Naive B cell (primary cell): ENCODE results near the gene CDH11. TPM values are rescaled to one million over a fixed set of nuclear protein-coding genes. Genes with fewer than 3 reads are reported as not detected.

Experiments used
- ATAC-seq, 2 donors: fragments of 150-1000 bp; cut with Tn5 transposase; 2 replicates each; pipeline ENCODE4 v1.10.0; 2021; ENCODE audit warnings: low read depth in 2 of 2, mild to moderate bottlenecking in 2 of 2, moderate library complexity in 2 of 2
- DNase-seq: peaks from one replicate; pipeline ENCODE4 v3.0.0; 2022
- H3K27ac Mint-ChIP-seq, 6 donors: one replicate each; pipeline ENCODE4 v1.8.0; 2020 to 2022; ENCODE audit warnings: mild to moderate bottlenecking in 6 of 6, mixed read lengths in 6 of 6, moderate library complexity in 5 of 6, inconsistent platforms in 2 of 6
- H3K27me3 Mint-ChIP-seq, 3 donors: one replicate each; pipeline ENCODE4 v1.8.0; 2021 to 2022; ENCODE audit warnings: mixed read lengths in 3 of 3, mild to moderate bottlenecking in 1 of 3
- H3K36me3 Mint-ChIP-seq, 2 donors: one replicate each; pipeline ENCODE4 v1.8.0; 2020 to 2022; ENCODE audit warnings: mixed read lengths in 2 of 2, inconsistent platforms in 1 of 2, mild to moderate bottlenecking in 1 of 2
- H3K4me1 Mint-ChIP-seq, 3 donors: one replicate each; pipeline ENCODE4 v1.8.0; 2020 to 2022; ENCODE audit warnings: mixed read lengths in 3 of 3, inconsistent platforms in 1 of 3, mild to moderate bottlenecking in 1 of 3, moderate library complexity in 1 of 3
- H3K4me3 Mint-ChIP-seq, 8 donors: one replicate each; pipeline ENCODE4 v1.8.0; 2020 to 2022; ENCODE audit warnings: mild to moderate bottlenecking in 8 of 8, mixed read lengths in 8 of 8, moderate library complexity in 8 of 8, inconsistent platforms in 2 of 8
- H3K9me3 Mint-ChIP-seq, 7 donors: one replicate each; pipeline ENCODE4 v1.8.0; 2020 to 2022; ENCODE audit warnings: mixed read lengths in 7 of 7, mild to moderate bottlenecking in 5 of 7, inconsistent platforms in 2 of 7, moderate library complexity in 1 of 7
- polyA plus RNA-seq, 6 donors: library from polyadenylated mRNA; unstranded; fragments of 300-500 nt; fragmentation: Illumina TruSeq; gene quantifications; one replicate each; pipeline ENCODE4 v1.2.3, GENCODE V29; 2021; ENCODE audit warnings: low read depth in 6 of 6

Gene CDH11
- polyA plus RNA-seq, 6 donors from 2014 or later: not detected

- no peak for ATAC-seq
- peak overlapping the region in 1 of 6 donors; percentile 20 for H3K27ac Mint-ChIP-seq
These were observed 62.4 kb downstream of the CDH11 start for GRCh38 chr16:65059406-65059980.

GRCh38 chr16:65057184-65057583, 64.7 kb downstream of the CDH11 start:
- no peaks in the 10 kb centered on the region for H3K4me1 Mint-ChIP-seq
- no peak overlapping the region for H3K4me3 Mint-ChIP-seq
- DNase-seq (no peak), ATAC-seq (no peak)
- no peak overlapping the region for H3K27ac Mint-ChIP-seq
- no peaks in the 10 kb centered on the region for H3K36me3 Mint-ChIP-seq
- H3K9me3 Mint-ChIP-seq: peaks cover 0 to 13% (median 6%) of the 10 kb centered on the region in 7 donors
- H3K27me3 Mint-ChIP-seq: peaks cover 0 to 5% (median 5%) of the 10 kb centered on the region in 3 donors

More at GRCh38 chr16:65059406-65059980, 62.4 kb downstream of the CDH11 start:
- no peak for DNase-seq
- H3K4me1 Mint-ChIP-seq: no peaks in the 10 kb centered on the region
- no peaks in the 10 kb centered on the region for H3K36me3 Mint-ChIP-seq
- H3K4me3 Mint-ChIP-seq: no peak overlapping the region
- peaks cover 0 to 12% (median 2%) of the 10 kb centered on the region in 7 donors for H3K9me3 Mint-ChIP-seq
- H3K27me3 Mint-ChIP-seq: peaks cover 0 to 5% (median 5%) of the 10 kb centered on the region in 3 donors

- ATAC-seq (no peak), DNase-seq (no peak)
- H3K36me3 Mint-ChIP-seq: no peaks in the 10 kb centered on the region
- no peak overlapping the region for H3K27ac Mint-ChIP-seq
- no peaks in the 10 kb centered on the region for H3K27me3 Mint-ChIP-seq
- H3K4me1 Mint-ChIP-seq: no peaks in the 10 kb centered on the region
- no peak overlapping the region for H3K4me3 Mint-ChIP-seq
- H3K9me3 Mint-ChIP-seq: peaks cover 0 to 13% (median 6%) of the 10 kb centered on the region in 7 donors
These were observed 67.4 kb downstream of the CDH11 start for GRCh38 chr16:65054457-65054856.

- Mint-ChIP-seq H3K4me1 (no peaks in the 10 kb centered on the region), H3K27ac (no peak overlapping the region), H3K36me3 (no peaks in the 10 kb centered on the region), H3K27me3 (no peaks in the 10 kb centered on the region), H3K4me3 (no peak overlapping the region), H3K9me3 (peaks cover 0 to 10% (median 2%) of the 10 kb centered on the region in 7 donors)
- ATAC-seq (no peak), DNase-seq (no peak)
These were observed 72.2 kb downstream of the CDH11 start for GRCh38 chr16:65049679-65050078.

GRCh38 chr16:65045961-65046360, 75.9 kb downstream of the CDH11 start:
- no peak overlapping the region for H3K4me3 Mint-ChIP-seq
- ATAC-seq: no peak

DNA sequence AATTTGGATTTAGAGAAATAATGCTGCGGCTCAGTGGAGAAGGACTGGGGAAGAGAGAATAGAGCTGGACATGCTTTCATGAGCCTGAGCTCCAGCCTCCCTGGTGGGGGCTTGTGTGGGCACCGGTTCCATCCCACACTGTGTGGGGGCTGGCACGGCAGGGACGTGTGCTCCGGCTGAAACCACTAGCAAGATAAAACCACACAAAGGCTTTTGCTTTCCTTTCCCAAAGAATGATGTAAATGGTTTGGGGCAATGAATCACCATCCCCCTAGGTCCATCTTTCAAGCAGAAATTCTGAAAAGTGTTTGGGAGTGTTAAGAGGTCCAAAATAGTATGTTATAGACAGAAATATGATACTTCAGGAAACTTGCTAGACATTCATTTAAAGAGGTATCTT, 77.0 kb downstream of the CDH11 start:
- Mint-ChIP-seq H3K4me3 (no peak overlapping the region), H3K36me3 (no peaks in the 10 kb centered on the region), H3K9me3 (peaks cover 2 to 15% (median 7%) of the 10 kb centered on the region in 7 donors), H3K4me1 (no peaks in the 10 kb centered on the region), H3K27me3 (no peaks in the 10 kb centered on the region), H3K27ac (no peak overlapping the region)
- DNase-seq (no peak), ATAC-seq (no peak)

More at GRCh38 chr16:65045961-65046360, 75.9 kb downstream of the CDH11 start:
- no peak for DNase-seq
- no peak overlapping the region for H3K27ac Mint-ChIP-seq
- no peaks in the 10 kb centered on the region for H3K4me1 Mint-ChIP-seq
- no peaks in the 10 kb centered on the region for H3K36me3 Mint-ChIP-seq
- peaks cover 0 to 12% (median 5%) of the 10 kb centered on the region in 7 donors for H3K9me3 Mint-ChIP-seq
- no peaks in the 10 kb centered on the region for H3K27me3 Mint-ChIP-seq

DNA sequence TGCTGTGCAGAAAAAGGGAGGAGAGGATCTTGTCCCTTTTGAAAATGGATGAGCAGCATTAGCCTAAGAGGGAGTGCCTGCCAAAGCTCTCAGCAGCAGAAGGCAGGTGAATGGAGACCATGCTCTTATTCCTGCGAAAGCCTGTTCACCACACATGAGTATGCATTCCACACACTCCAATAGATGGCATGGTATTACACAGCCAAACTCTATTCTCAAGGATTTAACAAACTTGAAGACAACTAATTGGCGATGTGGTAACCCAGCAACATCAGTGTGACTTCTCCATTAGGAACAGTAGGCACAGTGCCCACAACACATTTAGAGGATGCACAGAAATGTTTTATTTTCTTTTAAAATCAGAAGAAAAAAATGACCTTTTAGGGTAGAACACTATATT, 77.8 kb downstream of the CDH11 start:
- H3K9me3 Mint-ChIP-seq: peaks cover 2 to 15% (median 8%) of the 10 kb centered on the region in 7 donors
- H3K4me3 Mint-ChIP-seq: no peak overlapping the region
- H3K27me3 Mint-ChIP-seq: no peaks in the 10 kb centered on the region

DNA sequence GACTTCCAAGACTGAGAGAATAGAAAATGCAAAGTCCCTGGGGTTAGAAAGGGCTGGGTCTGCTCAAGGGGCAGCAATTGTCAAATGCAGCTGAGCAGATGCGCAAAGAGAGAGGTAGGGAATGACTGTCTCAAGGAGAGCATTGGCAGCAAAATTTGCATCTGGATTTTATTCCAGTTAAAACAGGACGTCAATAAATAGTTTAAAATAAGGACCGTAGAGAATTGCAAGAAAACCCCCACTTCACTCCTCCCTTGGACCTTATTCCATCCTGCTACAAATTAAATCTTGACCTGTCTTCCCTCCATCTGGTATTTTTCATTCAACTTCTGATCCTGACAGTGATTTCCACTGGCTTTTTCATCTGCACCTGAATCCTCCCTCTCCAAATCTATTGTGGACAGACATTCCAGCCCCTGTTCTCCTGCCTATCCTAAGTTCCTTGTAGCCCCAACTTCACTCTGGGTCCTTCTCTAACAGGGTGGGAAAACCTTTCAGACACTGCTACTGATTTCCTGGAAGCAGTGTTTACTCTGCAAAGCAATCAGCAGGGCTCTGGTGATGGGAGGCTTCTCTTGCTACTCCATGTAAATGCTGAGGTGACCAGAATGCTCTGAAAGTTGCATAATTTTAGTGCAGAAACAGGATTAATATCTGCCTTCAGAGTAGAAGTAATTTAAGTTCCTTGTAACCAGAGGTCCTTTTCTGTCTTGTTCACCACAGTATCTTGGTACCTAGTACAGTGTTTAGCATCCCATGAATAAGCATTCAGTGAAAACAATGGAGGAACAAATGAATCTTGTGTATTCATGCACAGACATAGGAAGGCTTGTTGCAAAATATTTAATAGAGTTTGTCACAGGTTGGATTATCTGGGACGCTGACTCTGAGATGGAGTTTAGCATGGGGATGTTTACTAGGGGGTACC, 79.2 kb downstream of the CDH11 start:
- H3K9me3 Mint-ChIP-seq: peaks cover 2 to 15% (median 8%) of the 10 kb centered on the region in 7 donors
- no peak overlapping the region for H3K4me3 Mint-ChIP-seq
- ATAC-seq (no peak), DNase-seq (no peak)
- no peaks in the 10 kb centered on the region for H3K4me1 Mint-ChIP-seq
- no peaks in the 10 kb centered on the region for H3K27me3 Mint-ChIP-seq
- no peaks in the 10 kb centered on the region for H3K36me3 Mint-ChIP-seq
- no peak overlapping the region for H3K27ac Mint-ChIP-seq

More for the DNA sequence above, 77.8 kb downstream of the CDH11 start:
- Mint-ChIP-seq H3K27ac (peak overlapping the region in 1 of 6 donors; percentile 28), H3K36me3 (no peaks in the 10 kb centered on the region), H3K4me1 (no peaks in the 10 kb centered on the region)
- DNase-seq (no peak), ATAC-seq (no peak)

DNA sequence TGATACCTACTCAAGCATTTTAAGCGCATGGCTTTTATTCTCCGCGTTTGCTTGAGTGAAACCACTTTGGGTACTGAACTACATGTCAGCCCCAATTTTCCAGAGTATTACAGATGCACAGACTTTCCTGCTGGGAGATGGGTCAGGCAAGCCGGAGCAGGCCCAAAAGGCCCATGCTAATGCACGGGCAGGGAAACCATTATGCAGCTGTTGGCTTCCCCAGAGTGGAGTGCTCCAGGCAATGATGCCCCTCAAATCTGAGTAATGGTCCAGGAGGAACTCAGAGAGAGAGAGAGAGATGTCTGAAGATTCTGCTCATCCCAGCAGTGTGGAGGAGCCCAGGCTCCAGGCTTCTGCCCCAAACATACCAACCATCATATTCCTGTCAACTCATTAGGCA, 80.2 kb downstream of the CDH11 start:
- Mint-ChIP-seq H3K27me3 (no peaks in the 10 kb centered on the region), H3K4me3 (no peak overlapping the region), H3K36me3 (no peaks in the 10 kb centered on the region), H3K27ac (no peak overlapping the region), H3K9me3 (peaks cover 2 to 15% (median 8%) of the 10 kb centered on the region in 7 donors), H3K4me1 (no peaks in the 10 kb centered on the region)
- DNase-seq (no peak), ATAC-seq (no peak)

DNA sequence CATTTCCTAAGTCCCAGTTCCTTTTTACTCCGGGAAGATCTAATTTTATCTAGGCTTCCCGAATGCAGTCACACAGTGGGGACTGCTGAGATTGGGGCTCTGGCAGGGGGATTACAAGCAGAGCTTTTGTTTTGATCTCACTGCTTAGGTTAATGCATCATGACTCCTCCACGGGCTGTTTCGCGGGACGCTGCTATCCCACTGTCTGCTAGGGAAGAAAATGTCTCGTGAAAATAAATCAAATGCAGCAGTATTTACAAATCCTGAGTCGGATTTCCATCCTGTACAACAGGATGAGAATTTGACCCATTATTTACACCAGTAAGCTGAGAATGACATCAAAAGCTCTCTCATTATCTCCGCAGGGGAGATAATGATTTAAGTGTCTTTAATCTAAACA, 83.8 kb downstream of the CDH11 start:
- ATAC-seq: no peak
- Mint-ChIP-seq H3K4me3 (no peak overlapping the region), H3K36me3 (no peaks in the 10 kb centered on the region), H3K27ac (no peak overlapping the region), H3K27me3 (no peaks in the 10 kb centered on the region), H3K9me3 (peaks cover 3 to 19% (median 8%) of the 10 kb centered on the region in 7 donors), H3K4me1 (no peaks in the 10 kb centered on the region)
- no peak for DNase-seq

- Mint-ChIP-seq H3K27me3 (no peaks in the 10 kb centered on the region), H3K9me3 (peaks cover 3 to 15% (median 8%) of the 10 kb centered on the region in 7 donors), H3K27ac (no peak overlapping the region), H3K36me3 (no peaks in the 10 kb centered on the region), H3K4me3 (no peak overlapping the region), H3K4me1 (no peaks in the 10 kb centered on the region)
- ATAC-seq: no peak
- DNase-seq: no peak
These were observed 84.3 kb downstream of the CDH11 start for GRCh38 chr16:65037556-65037955.

DNA sequence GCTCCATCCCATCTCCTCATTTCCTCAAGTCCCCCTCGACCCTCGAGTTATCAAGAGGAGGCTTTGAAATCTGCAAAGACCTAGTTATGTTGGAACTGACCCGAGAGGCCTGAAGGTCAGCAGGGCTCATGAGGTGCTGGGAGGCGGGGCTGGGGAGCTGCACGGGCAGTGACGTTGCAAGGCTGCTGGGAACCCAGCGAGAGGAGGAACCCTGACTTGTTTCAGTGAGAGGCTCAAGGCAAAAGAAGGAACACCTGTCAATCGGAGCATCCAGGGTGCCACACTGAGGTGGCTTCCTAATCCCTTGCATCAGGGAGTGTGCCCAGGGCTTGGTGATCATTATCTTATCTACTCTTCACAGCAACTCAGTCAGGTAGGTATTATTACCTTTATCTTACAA, 86.9 kb downstream of the CDH11 start:
- Mint-ChIP-seq H3K36me3 (no peaks in the 10 kb centered on the region), H3K4me1 (no peaks in the 10 kb centered on the region), H3K9me3 (peaks cover 0 to 9% (median 4%) of the 10 kb centered on the region in 7 donors), H3K27me3 (no peaks in the 10 kb centered on the region), H3K4me3 (no peak overlapping the region), H3K27ac (no peak overlapping the region)
- DNase-seq (no peak), ATAC-seq (no peak)

DNA sequence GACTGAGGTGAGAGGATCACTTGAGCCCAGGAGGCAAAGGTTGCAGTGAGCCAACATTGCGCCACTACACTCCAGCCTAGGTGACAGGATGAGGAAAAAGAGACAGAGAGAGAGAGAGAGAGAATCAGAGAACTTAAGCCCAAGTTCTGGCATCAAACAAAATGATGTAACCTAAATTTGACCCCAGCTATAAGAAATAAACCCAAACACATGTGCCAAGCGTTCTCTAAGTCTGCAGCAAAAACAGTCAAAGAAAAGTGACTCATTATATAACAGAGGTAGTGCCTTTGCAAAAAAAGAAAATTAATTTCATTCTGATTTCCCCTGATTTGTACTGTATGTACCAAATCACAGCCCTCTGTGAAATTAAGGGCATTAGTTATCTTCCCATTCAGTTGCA, 89.5 kb downstream of the CDH11 start:
- H3K27ac Mint-ChIP-seq: no peak overlapping the region
- H3K27me3 Mint-ChIP-seq: no peaks in the 10 kb centered on the region
- no peaks in the 10 kb centered on the region for H3K36me3 Mint-ChIP-seq
- no peak for DNase-seq
- no peak for ATAC-seq
- H3K4me3 Mint-ChIP-seq: no peak overlapping the region
- H3K9me3 Mint-ChIP-seq: peaks cover 0 to 10% (median 5%) of the 10 kb centered on the region in 7 donors
- no peaks in the 10 kb centered on the region for H3K4me1 Mint-ChIP-seq

GRCh38 chr16:65024767-65025178, 97.1 kb downstream of the CDH11 start:
- H3K4me3 Mint-ChIP-seq: no peak overlapping the region

More at GRCh38 chr16:65024767-65025178, 97.1 kb downstream of the CDH11 start:
- DNase-seq (no peak), ATAC-seq (no peak)
- H3K4me1 Mint-ChIP-seq: no peaks in the 10 kb centered on the region
- H3K27ac Mint-ChIP-seq: no peak overlapping the region
- H3K9me3 Mint-ChIP-seq: peaks cover 0 to 6% (median 3%) of the 10 kb centered on the region in 7 donors
- H3K27me3 Mint-ChIP-seq: no peaks in the 10 kb centered on the region
- H3K36me3 Mint-ChIP-seq: no peaks in the 10 kb centered on the region
